Effector memory CD4-positive, alpha-beta T cell (primary cell): ENCODE measurements around the gene ATXN7.
A peak's percentile ranks its signal among the peaks of the same experiment; 100 is the strongest.

Experiments
- DNase-seq, 3 donors: peaks; one replicate each; pipeline ENCODE4 v3.0.0-alpha.2; 2020
- H3K27ac ChIP-seq: 2 replicates; pipeline ENCODE4 v1.7.0; 2013; ENCODE audit warnings: mild to moderate bottlenecking, low read length, moderate library complexity; ENCODE audit not compliant: insufficient read depth, poor library complexity, severe bottlenecking
- H3K27me3 ChIP-seq: replicated peaks from 2 replicates; pipeline ENCODE4 v1.7.0; 2013; ENCODE audit warnings: mild to moderate bottlenecking, low read length; ENCODE audit not compliant: insufficient read depth, control insufficient read depth, poor library complexity, severe bottlenecking
- H3K36me3 ChIP-seq: 2 replicates; pipeline ENCODE4 v1.7.0; 2013; ENCODE audit warnings: mild to moderate bottlenecking, low read length, moderate library complexity; ENCODE audit not compliant: control insufficient read depth, insufficient read depth
- H3K4me1 ChIP-seq: 2 replicates; pipeline ENCODE4 v1.7.0; 2013; ENCODE audit warnings: low read length, mild to moderate bottlenecking; ENCODE audit not compliant: control insufficient read depth, insufficient read depth, poor library complexity, severe bottlenecking
- H3K4me3 ChIP-seq: 2 replicates; pipeline ENCODE4 v1.7.0; 2013; ENCODE audit warnings: low read length, low read depth, mild to moderate bottlenecking; ENCODE audit not compliant: insufficient read depth, poor library complexity, severe bottlenecking
- H3K9me3 ChIP-seq: 2 replicates; pipeline ENCODE4 v1.7.0; 2013; ENCODE audit warnings: mild to moderate bottlenecking, low read length, moderate library complexity; ENCODE audit not compliant: control insufficient read depth

ATXN7 gene

DNA sequence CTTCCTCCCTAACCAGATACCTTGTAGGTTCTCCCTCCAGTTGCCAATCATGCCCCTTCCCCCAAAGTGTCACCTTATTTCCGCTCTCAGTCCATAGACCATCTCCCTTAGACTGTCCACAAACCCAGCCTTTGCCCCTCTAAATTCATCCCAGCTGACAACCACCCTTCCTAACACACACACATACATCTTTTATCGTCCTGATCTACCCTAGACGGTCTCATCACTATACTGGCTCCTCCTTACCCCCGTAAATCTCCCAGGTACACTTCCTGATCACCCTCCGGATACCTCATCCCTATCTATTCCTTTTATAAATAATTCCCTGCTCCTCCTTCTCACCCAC lies 890 bp upstream of the ATXN7 start:
- Histone ChIP-seq H3K4me1 (peaks cover 10% of the 10 kb centered on the region), H3K27me3 (no peaks in the 10 kb centered on the region), H3K27ac (peak overlapping the region; percentile 71), H3K4me3 (peak overlapping the region; percentile 82), H3K36me3 (no peaks in the 10 kb centered on the region), H3K9me3 (no peaks in the 10 kb centered on the region)
- DNase-seq: no peak

DNA sequence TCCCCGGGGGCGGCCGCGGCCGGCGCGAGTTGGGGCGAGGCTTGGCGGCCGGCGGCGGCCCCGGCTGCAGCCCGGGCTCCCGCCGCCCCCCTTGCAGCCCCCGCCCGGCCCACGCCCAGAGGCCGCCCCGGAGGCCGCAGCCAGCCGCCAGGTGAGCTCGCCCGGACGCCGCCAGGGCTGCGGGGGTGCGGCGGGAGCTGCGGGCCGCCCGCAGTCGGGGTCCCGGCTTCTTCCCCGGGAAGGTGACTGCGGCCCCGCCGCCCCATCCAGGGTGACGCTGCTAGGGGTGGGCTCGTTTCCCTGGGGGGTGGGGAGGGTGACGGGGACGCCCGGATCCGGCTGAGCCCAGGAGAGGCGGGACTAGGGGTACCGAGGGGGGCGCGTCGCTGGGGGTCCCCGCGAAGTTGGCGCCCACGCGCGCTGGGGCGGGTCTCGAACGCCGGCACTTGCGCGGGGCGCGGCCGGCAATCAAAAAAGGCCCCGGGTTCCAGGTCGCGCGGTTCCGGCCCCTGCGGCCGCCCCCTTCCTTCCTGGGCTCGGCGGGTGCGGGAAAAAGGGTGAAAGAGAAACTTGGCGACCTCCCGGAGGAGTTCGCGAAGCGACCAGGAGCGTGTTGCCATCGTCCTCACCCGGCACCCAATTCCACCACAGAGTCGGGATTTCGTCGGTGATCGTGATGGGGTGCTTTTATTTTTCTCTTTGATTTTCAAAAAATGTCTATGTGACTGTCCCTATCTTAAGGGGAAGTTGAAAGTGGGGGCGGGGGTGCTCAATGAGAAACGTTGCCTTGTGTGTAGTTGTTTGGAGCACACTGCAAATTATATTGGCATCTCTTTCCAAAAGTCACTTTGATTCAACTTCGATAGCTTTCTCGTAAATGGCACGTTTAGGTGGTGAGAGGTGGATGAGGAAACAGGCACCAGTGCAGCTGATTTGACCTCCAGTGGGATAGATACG lies 619 bp downstream of the ATXN7 start:
- Histone ChIP-seq H3K27me3 (no peaks in the 10 kb centered on the region), H3K4me3 (peak overlapping the region; percentile 85), H3K36me3 (no peaks in the 10 kb centered on the region), H3K9me3 (no peaks in the 10 kb centered on the region), H3K4me1 (peaks cover 10% of the 10 kb centered on the region), H3K27ac (peak overlapping the region; percentile 63)
- DNase-seq: peak; percentile 24 to 37 (median 34)

GRCh38 chr3:63864965-63865327 lies 1.3 kb downstream of the ATXN7 start:
- H3K4me3 ChIP-seq: peak overlapping the region; percentile 85
- H3K4me1 ChIP-seq: peaks cover 10% of the 10 kb centered on the region
- no peak overlapping the region for H3K27ac ChIP-seq
- H3K9me3 ChIP-seq: no peaks in the 10 kb centered on the region
- DNase-seq: no peak
- H3K36me3 ChIP-seq: no peaks in the 10 kb centered on the region
- no peaks in the 10 kb centered on the region for H3K27me3 ChIP-seq

DNA sequence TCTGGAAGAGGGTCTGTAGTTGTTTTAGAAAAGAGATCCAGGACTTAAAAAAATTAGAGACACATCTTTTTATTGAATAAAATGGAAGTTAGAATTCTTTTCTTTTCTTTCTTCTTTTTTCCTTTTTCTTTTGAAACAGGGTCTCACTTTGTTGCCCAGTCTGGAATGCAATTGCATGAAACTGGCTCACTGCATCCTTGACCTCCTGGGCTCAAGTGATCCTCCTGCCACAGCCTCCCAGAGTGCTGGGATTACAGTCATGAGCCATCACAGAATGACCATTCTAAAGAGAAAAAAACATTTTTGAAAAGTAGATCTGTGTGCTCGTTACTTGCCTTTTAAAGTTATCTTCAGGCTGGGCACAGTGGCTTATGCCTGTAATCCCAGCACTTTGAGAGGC lies 3.6 kb downstream of the ATXN7 start:
- Histone ChIP-seq H3K36me3 (no peaks in the 10 kb centered on the region), H3K9me3 (no peaks in the 10 kb centered on the region), H3K27me3 (no peaks in the 10 kb centered on the region), H3K4me3 (no peak overlapping the region), H3K27ac (no peak overlapping the region), H3K4me1 (peaks cover 14% of the 10 kb centered on the region)
- no peak for DNase-seq

DNA sequence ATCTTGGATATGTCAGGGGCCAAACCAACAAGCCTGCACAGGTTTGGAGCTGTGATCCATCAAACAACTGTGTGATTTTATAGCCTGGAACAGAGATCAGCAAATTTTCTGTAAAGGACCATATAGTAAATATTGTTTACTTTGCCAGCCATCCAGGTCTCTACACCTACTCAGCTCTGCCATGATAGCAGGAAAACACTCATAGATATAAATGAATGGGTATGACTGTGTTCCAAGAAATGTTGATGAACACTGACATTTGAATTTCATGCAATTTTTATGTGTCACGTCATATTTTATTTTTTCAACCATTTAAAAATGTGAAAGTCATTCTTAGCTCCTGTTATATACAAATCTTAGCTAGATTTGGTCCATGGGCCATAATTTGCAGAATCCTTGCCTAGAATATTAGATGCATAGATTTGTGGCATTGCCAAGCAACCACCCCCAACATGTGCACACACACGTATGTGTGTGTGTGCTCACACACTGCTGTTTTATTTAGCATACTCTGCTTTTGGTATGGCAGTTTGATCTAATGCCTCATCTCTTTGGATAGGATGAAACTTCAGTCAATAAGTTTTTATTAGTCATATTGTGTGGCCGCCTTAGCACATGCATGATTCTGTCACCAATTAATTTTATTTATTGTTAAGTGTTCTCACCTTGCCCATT lies 6.4 kb downstream of the ATXN7 start:
- DNase-seq: no peak
- Histone ChIP-seq H3K4me3 (no peak overlapping the region), H3K27ac (no peak overlapping the region), H3K9me3 (no peaks in the 10 kb centered on the region), H3K27me3 (no peaks in the 10 kb centered on the region), H3K36me3 (no peaks in the 10 kb centered on the region), H3K4me1 (peaks cover 8% of the 10 kb centered on the region)

- DNase-seq: no peak
- H3K4me1 ChIP-seq: peaks cover 4% of the 10 kb centered on the region
- no peaks in the 10 kb centered on the region for H3K36me3 ChIP-seq
- no peak overlapping the region for H3K27ac ChIP-seq
- no peaks in the 10 kb centered on the region for H3K27me3 ChIP-seq
- no peak overlapping the region for H3K4me3 ChIP-seq
- H3K9me3 ChIP-seq: no peaks in the 10 kb centered on the region
These were observed 6.9 kb downstream of the ATXN7 start for GRCh38 chr3:63870615-63871005.

DNA sequence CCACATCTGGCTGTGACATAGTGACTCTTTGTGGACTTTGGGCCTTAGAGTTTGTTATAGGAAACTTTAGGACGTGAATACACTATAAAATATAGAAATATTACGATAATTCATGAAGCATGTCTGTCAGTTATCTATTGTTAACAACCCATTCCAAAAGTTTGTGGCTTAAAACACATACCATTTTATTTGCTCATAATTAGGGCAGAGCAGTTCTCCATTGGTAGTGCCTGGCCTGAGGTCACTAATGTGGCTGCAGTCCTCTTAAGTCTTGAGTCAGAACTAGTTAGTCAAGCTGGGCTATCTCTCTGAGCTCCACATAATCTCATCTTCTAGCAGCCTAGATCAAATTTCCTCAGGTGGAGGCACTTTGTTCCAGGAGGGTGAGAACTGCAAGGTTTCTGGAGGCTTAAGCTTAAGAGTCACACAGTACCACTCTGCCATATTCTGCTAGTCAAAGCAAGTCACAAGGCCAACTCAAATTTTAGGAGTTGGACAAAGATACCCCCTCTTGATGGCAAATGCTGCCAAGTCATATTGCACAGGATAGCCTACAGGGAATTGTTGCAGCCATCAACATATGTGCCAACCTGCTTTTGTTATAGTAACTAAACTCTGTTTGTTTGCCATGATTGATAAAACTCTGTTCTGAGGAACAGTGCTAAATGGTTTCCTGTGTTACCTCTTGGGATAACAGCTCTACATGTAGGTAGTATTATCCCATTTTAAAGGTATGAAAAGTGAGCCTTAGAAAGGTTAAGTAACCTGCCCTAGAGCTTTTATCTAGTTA lies 8.7 kb downstream of the ATXN7 start:
- H3K9me3 ChIP-seq: no peaks in the 10 kb centered on the region
- H3K4me1 ChIP-seq: peaks cover 4% of the 10 kb centered on the region
- H3K4me3 ChIP-seq: no peak overlapping the region
- no peaks in the 10 kb centered on the region for H3K36me3 ChIP-seq
- H3K27me3 ChIP-seq: no peaks in the 10 kb centered on the region
- H3K27ac ChIP-seq: no peak overlapping the region
- no peak for DNase-seq

- Histone ChIP-seq H3K4me1 (peaks cover 18% of the 10 kb centered on the region), H3K27me3 (no peaks in the 10 kb centered on the region), H3K36me3 (no peaks in the 10 kb centered on the region), H3K27ac (no peak overlapping the region), H3K4me3 (no peak overlapping the region), H3K9me3 (no peaks in the 10 kb centered on the region)
- DNase-seq: no peak
These were observed 11.1 kb downstream of the ATXN7 start for GRCh38 chr3:63874769-63875168.

DNA sequence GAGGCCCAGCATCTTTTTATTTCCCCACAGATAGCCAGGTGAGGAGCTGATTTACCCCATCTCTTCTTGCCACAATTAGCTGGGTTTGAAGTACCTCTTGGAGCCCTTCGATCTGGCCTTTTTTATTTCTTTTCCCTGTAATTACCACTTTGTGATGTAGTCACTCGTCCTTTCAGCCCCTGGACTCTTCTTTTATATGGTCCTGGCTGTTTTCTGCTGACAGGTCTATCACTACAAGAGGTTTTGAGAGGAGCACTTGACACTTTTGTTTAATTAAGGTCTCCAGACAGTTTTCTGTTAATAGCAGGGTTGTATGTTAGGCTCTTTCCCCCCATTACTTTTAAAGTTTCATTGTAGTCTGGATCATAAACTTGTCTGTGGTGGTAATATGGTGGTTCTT lies 11.8 kb downstream of the ATXN7 start:
- H3K27ac ChIP-seq: no peak overlapping the region
- H3K9me3 ChIP-seq: no peaks in the 10 kb centered on the region
- H3K27me3 ChIP-seq: no peaks in the 10 kb centered on the region
- DNase-seq: no peak
- H3K4me3 ChIP-seq: no peak overlapping the region
- peaks cover 2% of the 10 kb centered on the region for H3K36me3 ChIP-seq
- H3K4me1 ChIP-seq: peaks cover 19% of the 10 kb centered on the region

DNA sequence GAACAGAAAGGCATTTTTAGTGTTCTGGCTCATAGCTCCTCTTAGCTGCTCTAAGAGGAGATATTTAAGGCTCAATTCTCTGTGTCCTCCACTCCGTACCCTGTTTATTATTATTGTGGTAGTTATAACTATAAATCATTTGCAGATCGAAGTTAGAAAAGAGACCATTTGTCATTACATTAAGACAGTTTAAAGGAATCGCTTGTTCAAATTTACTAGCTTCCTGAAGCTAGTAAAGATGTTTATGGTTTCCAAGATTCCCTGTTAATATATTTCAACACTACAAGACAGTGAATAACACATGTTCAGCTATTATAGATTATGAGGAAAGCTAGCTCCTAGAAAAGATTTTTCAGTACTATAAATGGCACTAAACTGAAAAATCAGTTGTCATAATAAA lies 12.6 kb downstream of the ATXN7 start:
- peaks cover 16% of the 10 kb centered on the region for H3K4me1 ChIP-seq
- no peak overlapping the region for H3K4me3 ChIP-seq
- H3K27ac ChIP-seq: no peak overlapping the region
- DNase-seq: no peak
- peaks cover 5% of the 10 kb centered on the region for H3K36me3 ChIP-seq
- no peaks in the 10 kb centered on the region for H3K9me3 ChIP-seq
- no peaks in the 10 kb centered on the region for H3K27me3 ChIP-seq
